HG02763 (cell line): ENCODE measurements around the gene CACNB2.

Experiments
- ATAC-seq: cut with Tn5 transposase; IDR thresholded peaks from one replicate; pipeline ENCODE4 v1.9.1; 2021; ENCODE audit warnings: mild to moderate bottlenecking, moderate library complexity; ENCODE audit not compliant: unreplicated experiment

Gene CACNB2

DNA sequence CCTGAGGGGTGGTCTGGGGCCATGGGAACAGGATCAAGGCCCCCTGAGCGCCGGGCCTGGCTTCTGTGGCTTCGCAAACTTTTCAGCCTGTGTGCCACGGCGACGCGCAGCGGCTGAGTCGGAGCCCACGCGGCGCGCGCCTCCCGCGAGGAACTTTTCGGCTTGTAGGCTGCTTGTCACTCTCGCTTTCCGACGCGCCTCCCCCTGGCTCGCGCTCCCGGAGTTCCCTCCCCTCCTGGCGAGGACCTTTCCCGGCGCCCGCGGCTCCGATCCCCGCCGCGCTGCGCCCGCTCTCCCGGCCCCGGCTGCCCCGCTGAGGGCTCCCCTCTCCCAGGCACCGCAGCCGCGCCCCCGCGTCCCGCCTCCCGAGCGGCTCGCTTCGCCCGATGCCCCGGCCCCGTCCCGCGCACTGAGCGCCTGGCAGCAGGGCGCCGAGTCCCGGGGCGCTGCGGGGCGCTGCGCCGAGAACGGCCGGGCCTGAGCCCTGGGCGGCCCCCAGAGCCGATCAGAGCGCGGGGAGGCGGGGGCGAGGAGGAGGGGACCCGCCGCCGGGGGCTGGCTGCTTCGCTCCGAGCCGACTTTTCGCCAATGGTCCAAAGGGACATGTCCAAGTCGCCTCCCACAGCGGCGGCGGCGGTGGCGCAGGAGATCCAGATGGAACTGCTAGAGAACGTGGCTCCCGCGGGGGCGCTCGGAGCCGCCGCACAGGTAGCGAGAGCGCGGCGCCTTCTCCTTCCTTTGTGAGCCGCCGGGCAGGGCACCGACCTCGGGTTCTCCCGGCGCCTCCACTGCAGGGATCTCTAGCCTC is at the start of gene CACNB2:
CACNB2 (plus strand) TSS at position 276 of the 808 bp plus-strand sequence.
- no peak for ATAC-seq

DNA sequence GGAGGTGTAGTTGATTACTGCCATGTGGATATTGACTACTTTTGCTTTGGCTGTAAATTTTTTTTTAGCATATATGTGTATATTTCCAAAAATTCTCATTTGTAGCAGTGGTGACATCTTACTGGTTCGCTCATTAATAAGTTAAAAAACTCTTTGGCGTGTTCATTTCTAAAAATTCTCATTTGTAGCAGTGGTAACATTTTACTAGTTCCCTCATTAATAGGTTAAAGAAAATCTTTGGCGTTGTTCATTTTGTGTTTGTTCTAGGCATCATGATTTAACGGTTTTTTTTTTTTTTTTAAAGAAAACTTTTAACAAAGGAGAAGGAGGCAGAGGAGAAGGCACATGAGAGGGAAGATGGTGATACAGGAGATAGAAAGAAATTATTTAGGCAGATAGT is 45.9 kb upstream of the CACNB2 start:
- no peak for ATAC-seq

DNA sequence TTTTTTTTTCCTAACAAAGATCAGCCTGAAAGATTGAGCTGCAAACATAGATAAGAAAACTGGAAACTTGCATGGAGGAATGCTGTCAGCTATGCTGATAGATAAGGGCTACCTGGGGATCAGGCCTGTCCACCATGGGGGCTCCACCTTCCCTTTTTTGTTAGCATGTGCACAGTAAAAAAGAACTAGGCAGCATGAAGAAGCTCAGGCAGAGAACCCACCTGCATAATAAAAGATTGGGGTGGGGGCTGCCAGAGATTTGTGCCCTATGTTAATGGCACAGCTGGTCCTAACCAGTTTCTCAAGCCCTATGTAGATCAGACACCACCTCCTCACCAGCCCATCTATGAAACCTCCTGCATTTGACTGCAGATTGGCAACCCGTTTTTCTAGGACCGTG is 45.4 kb upstream of the CACNB2 start:
- no peak for ATAC-seq

DNA sequence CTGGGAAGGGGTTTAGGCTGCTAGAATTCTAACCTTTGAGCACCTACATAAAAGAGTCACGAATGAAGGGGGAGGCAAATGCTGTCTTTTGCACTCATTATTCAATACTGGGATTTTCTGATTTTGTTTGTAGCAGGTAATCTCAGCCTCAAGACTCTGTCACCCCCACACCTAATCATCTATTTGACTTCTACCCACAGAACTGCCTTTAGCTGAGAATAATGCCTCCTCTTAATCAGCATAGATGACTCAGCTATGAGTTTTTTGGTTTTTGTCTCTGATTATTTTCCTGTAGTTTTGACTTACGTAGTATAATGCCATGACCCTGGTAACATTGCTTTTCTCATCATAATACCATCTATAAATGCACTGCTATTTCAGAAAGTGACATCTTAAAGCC is 42.7 kb upstream of the CACNB2 start:
- ATAC-seq = no peak

DNA sequence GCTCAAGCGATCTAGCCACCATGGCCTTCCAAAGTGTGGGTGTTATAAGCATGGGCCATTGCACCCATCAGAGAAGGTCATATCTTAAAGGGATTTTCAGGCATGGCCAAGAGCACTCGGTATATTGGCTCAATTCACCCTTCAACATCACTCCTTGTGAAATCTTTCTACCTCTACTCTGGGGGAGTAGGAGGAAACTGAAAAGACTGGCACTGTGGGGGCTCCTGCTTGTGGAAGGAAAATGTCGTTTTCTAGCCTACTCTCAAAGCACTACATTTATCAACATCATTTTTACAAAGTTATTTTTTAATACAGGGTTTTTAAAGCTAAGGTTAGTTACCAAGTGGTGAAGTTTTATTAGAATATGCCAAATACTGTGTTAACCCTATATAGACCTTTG is 42.0 kb upstream of the CACNB2 start:
- ATAC-seq = no peak

DNA sequence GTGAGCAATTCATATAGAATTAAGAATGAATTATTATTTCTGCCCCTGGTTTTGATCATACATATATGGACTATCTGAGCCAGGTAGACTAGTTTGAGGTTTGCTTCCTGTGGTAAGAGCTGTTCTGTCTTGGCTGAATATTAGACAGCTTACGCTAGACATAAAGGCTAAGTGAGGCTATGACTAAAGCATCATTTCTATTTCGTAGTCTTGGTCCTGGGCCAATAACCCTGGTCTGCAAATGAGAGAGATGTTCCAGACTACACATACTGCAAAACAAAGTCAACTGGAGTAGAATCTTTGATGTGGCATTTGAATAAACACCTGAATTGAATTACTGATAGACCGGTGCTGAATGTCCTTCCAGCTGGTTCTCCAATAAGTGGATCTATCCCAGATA is 40.8 kb upstream of the CACNB2 start:
- no peak for ATAC-seq

DNA sequence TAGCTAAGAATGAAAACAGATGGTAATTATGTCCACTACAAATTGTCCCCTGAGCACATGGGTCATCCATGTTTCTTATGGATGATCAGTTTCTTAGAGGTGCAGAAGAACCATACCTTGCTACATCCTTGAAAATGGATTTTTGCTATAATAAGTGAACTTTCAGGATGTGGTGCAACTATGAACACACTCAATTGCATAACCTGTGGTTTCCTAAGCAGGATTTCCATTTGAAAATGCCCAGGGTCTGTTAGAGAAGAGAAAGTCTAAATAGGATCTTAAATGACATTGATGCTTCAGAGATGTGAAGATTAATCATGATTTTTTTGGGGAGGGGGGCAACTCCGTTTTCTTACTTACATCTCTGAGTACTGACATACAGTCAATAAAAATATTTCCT is 39.6 kb upstream of the CACNB2 start:
- ATAC-seq = no peak

DNA sequence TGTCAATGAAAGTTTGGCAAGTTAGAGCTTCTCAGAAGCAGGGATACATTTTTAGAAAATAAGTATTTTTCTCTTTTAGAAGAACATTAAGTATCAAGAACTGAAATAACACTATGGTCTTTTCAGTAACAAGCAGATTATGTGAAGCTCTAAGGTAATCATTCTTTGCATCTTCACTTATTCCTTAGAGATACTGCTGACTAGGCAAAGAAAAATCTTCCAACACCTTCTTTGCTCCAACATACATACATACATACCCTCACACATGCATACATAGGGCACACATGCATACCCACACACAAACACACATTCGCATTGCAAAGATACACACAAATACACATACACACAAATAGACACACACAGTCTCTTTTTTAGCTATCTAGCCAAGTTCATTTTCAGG is 37.8 kb upstream of the CACNB2 start:
- no peak for ATAC-seq

DNA sequence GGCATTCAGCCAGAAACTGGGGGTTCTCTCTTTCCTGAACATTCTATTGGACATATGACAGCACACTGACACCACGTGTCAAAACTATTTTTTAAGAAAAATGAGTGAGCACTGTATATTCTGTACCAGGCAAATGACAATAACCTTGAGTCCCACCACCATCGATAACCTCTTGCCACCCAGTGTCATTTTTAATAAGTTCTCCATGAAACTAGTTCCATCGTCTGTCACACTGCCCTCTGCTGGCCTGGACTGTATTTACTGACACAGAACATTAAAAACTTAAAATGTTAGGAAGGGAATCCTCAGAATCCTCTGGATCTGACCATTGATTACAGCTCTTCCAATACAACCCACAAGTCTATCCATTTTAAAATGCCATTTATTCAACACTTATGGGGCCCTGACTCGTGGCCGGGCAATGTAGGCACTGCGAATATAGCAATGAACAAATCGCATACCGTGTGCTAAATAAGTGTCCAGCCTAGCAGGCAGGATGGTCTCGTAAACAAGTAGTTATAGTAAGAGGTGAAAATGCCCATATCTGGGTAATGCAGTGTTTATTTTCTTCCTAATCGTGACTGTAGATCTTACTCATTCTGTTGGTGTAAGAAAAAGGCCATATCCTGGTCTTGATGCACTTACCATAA is 35.9 kb upstream of the CACNB2 start:
- ATAC-seq = no peak

DNA sequence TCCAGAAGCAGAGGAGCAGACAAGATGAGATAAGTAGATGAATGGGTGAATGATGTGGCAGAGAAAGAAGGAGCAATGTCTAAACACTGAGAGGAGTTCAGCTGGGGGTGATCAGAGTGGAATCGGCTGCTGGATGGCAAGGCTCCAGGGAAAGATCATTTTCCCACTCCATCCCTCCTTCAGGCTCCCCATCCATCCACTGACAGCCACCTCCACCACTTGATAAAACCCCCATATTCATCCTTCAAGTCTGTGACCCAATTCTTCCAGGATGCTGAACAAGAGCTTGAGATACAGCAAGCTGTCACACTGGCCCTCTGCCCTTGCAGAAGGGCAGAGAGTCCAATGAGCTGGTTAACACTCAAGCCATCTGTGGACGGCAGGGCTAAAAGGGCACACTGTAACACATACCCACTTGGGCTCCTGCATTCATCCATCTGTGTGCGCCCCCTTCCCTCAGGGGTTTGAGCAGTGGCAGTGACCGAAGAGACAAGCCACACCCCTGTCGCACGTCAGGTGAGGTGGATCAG is 30.8 kb upstream of the CACNB2 start:
- ATAC-seq = no peak

DNA sequence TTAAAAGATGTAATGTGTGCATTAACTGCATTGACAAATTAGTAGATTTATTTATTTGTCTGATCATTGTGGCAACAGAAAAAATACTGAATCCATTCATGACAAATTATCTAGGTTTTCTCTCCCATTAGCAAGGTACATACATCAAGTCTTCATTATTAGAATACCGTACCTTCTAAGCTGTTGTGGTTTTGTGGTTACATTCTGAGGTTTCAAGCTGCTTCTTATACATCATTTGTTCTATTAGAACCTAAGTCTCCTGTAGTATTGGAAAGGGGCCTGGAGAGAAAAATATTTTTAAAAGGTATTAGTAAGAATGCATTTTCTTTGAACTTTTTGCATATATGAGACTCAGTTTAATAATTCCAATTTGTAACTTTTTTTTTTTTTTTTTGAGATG is 26.3 kb upstream of the CACNB2 start:
- ATAC-seq = no peak

DNA sequence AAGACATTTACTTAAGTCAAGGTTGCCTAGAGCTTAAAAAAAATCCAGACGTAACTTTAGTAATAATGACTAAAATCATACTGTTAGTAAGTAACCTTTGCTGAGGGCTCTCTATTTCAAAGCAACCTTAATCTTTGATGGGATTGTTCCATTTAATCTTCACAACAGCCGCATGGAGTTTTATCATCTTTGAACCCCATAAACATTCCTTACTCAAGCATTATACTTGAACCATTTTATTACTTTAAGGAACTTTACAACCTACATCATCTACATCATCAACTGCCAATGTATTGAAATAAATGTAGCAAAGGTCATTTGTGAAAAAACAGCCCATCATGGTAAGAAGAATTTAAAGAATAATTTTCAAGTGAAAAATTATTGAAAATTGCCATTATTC is 22.9 kb upstream of the CACNB2 start:
- ATAC-seq = no peak

DNA sequence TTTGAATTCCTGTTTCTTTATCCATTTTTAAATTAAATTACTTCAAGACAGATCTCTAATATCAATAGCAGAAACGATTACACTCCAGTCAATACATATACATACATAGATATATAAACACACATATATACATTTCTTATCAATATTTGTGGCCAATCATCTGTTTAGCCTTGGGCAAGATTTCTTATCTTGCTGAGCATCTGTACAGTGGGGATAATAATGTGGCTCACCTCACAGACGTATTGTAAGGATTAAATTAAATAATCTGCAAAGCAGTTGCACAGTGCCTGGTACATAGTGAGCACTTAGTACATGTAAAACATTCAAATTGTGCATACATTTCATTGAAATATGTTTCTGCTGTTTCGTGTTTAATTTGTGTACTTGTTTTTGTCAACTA is 17.5 kb upstream of the CACNB2 start:
- no peak for ATAC-seq

DNA sequence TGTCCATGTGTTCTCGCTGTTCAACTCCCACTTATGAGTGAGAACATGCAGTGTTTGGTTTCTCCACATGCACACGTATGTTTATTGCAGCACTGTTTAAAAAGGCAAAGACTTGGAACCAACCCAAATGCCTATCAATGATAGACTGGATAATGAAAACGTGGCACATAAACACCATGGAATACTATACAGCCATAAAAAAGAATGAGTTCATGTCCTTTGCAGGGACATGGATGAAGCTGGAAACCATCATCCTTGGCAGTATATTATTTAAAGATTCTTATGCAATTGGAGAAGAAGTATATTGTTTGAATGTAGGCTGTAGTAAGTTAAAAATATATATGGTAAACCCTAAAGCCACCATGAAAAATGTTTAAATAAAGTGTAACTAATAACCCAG is 7.2 kb upstream of the CACNB2 start:
- ATAC-seq = no peak

DNA sequence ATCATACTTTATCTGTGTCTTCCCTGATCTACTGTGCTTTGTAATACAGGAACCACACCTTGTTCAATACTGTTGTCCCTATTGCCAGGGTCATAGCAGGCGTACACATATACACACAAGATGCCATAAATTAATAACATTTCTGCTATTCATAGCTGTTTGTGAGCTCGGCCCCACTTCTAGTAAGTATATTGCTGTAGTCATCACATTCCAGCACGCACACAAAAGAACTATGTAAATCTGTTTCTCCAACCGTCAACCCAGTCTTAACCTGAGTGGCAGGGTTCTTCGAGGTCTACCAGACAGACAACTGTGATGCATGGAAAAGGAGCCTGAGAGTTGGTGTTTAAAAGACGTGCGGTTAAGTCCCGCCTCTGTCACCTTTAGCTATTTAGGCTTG is 5.7 kb upstream of the CACNB2 start:
- ATAC-seq = no peak

DNA sequence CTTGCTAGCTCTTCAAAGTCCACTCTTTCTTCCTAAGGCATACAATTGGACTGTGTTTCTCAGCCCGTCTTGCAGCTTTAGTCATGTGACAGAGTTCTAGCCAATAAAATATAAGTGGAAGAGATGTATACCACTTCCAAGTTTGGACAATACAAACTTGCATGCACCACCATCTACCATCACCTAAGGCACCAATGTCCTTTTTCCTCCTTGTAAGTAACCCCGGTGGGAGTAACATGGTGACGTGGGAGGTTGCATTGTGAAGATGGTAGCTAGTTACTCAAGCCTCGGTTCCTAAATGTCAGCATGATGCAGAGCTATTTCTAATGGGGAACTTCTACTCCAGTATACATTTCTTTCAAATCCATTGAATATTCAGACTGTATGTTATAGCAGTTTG is 5.3 kb upstream of the CACNB2 start:
- no peak for ATAC-seq

DNA sequence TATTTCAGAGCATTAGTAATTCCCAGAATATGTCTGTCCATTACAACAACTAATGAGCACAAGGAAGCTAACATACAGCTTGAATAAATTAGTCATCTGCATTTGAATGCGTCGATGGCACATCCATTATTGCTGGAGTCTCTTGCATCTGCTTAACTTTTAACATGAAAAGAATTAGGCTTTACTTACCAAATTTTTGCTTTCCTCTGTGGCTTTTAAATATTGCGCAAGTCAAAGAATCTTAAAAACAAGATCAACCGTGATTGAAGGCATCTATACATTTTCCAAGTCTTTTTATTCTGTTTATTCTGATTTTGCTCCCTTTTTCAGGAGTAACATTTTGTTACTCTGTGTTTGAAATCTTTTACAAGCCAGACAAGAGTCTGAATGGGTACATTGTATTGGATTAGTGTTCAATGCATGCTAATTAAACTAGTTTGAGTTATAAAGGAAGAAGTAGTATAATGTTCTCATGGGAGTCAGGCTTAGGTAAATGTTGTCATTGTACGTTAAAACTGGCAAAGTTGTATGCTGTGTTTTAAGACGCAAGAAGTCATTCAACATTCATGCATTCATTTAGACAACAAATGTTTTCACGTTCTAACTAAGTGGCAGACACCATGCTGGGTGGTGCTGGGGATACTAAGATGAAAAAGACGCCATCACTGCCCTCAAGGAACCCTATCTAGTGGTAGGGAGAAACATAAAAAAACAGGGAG is 4.0 kb upstream of the CACNB2 start:
- ATAC-seq = no peak

DNA sequence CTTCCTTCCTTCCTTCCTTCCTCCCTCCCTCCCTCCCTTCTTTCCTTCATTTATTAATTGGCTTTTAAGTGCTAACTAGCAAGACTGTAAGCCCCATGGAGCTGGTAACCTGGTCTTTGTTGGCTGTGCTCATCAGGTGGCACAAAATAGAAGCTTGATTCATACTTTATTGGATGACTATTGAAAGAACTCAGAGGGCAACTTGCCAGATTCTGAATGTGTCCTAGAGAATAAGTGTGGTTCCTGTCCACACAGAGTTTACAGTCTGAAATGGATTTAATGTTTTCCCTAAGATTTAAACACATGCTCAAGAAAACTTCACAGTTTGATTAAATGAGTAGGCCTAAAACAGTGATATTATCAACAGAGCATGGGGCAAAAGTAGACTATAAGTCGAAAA is 3.1 kb upstream of the CACNB2 start:
- ATAC-seq = no peak

DNA sequence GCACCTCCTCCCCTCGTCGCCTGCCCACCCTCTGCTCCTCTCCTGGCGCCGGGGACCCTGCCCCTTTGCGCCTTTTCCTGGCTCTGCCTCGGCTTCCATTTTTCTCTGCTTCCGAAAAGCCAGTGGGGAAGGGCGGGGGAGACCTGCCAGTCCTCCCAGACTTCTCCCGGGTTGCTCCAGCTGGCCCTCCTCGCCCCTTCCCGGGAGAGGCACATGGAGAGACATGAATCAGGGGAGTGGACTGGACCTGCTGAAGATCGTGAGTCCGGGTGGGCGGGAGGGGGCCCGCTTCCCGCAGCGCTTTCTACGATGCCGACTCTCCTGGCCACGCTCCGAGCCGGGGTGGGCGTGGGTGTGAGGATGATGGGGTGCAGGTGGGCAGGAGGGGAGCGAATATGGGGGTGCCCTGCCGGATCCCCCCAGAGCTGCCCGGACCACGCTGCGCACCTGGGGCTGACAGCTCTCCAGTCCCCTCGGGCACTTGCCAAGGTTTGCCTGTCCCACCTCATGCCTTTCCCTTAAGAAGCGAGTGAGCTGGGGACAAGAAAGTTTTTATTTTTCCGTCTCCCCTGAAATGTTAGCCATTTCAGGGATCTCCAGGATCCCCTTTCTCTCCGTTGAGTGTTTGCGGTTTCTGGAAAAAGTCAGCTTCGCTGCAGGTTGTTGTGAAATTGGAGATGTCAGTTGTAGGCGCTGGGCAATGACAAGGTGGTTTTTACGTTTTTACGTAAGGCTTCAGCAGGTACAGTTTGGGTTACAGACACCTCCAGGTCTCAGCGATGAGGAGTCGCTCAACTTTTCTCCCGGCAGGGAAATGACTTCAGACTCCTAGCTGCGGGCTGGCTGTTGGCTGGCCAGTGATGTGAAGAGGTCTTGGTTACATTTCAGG is 977 bp downstream of the CACNB2 start:
- no peak for ATAC-seq

DNA sequence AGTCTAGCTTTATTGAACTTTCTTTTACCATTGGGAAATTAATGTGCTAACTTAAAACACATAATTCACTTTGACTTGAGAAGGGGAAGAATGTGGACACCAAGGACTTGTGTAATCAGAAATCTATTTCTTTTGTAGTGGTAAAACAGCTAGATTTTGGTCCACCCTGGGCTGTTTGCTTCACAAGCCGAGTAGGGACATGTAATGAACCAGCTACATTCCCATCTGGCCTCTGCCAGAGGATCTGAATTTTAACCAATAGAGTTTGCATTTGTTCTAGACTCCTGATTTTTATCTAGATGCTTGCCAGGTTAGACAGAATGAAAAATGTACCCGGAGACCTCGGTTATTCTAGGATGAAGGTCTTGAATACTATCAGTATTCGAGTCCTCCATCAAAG is 1.9 kb downstream of the CACNB2 start:
- no peak for ATAC-seq

DNA sequence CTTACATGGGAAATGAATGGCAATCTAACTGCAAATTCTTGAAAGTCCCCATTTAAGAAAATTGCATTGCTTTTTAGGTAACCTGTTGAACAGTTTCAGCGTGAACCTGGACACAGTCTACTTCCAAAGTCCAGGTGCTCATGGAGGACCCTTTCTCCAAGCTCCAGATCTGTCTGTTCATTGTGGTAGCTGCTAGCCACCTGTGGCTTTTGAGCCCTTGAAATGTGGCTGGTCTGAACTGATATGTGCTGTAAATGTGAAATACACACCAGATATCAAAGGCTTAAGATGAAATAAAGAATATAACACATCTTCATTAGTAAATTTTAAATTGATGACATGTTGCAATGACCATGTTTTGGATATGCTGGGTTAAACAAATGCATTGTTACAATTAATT is 4.2 kb downstream of the CACNB2 start:
- no peak for ATAC-seq
